Transverse colon (tissue), 4 donors: ENCODE data around the gene ANGPTL1.

Experiments
- CTCF ChIP-seq, 5 experiments: fragments of 200-600 bp in 3 of 5; fragments of 450-650 bp in 2 of 5; sonication (generic) in 3 of 5; IDR thresholded peaks; 1 replicate in 2 of 5; 2 replicates in 3 of 5; pipeline ENCODE4 v1.5.1; 2016 to 2017; ENCODE audit warnings: antibody characterized with exemption in 5 of 5, inconsistent platforms in 3 of 5, mild to moderate bottlenecking in 2 of 5, moderate library complexity in 1 of 5
- POLR2A ChIP-seq: fragments of 450-650 bp; IDR thresholded peaks from one replicate; pipeline ENCODE4 v1.6.1; 2016; ENCODE audit warnings: antibody characterized with exemption, mild to moderate bottlenecking, moderate library complexity
- POLR2AphosphoS5 ChIP-seq, 3 donors: sonication (generic); formaldehyde crosslinking; IDR thresholded peaks; one replicate each; pipeline ENCODE4 v1.6.1; 2016; ENCODE audit warnings: antibody characterized with exemption in 3 of 3

DNA sequence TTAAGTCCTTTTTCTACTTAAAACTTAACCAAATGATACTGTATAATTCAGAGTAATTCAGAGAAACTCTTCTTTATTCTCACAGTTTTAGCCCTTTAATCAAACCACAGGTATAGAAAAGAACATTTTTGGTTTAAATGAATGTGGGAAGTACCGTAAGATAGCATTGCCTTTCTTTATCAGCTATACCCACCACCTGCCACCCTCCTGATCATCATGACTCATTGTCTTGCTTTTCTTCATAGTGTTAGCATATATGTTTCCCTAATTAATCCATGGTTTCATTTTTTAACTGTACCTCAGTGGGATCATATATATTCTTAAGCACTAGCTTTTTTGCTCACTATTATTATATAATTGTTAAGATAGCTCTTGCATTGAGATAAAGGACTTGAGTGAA is 27.5 kb upstream of the ANGPTL1 start:
- TF ChIP-seq CTCF (IDR thresholded peaks at IDR 0.05) (no peak), POLR2AphosphoS5 (IDR thresholded peaks at IDR 0.05) (no peak), POLR2A (no peak)
